Esophagus squamous epithelium (tissue), 4 donors: ENCODE measurements around the gene DOCK8.

ENCODE experiments used
- CTCF ChIP-seq, 6 experiments: fragments of 450-650 bp in 4 of 6; fragments of 200-600 bp in 2 of 6; sonication (generic) in 2 of 6; IDR thresholded peaks; one replicate each; pipeline ENCODE4 v1.5.1; 2016 to 2019; ENCODE audit warnings: antibody characterized with exemption in 6 of 6, mild to moderate bottlenecking in 4 of 6, moderate library complexity in 4 of 6
- POLR2A ChIP-seq, 4 donors: fragments of 450-650 bp; IDR thresholded peaks; one replicate each; pipeline ENCODE4 v1.6.1; 2017; ENCODE audit warnings: antibody characterized with exemption in 4 of 4, mild to moderate bottlenecking in 4 of 4, moderate library complexity in 3 of 4

- TF ChIP-seq CTCF (IDR thresholded peaks at IDR 0.05) (no peak), POLR2A (IDR thresholded peaks at IDR 0.05) (peak in 1 of 4 donors; percentile 33)
Observed at GRCh38 chr9:272251-273213, 57.9 kb downstream of the DOCK8 start.
